GM23338 (cell line): ENCODE measurements around the gene ZBTB26. TPM values are rescaled to one million over a fixed set of nuclear protein-coding genes. Genes with fewer than 3 reads are reported as not detected.

Source experiments
- ATAC-seq: fragments of 200-7000 bp; cut with Tn5 transposase; 3 replicates; pipeline ENCODE4 v1.9.1; 2020
- DNase-seq: peaks from one replicate; pipeline ENCODE4 v3.0.0-alpha.2; 2015; ENCODE audit warnings: low spot score
- H2AFZ ChIP-seq: fragments of 200-600 bp; sonication (generic); 2 replicates; pipeline ENCODE4 v1.8.0; 2016; ENCODE audit warnings: antibody characterized with exemption, mild to moderate bottlenecking, moderate library complexity
- H3F3A ChIP-seq: fragments of 200-600 bp; sonication (generic); replicated peaks from 2 replicates; pipeline ENCODE4 v1.8.0; 2017; ENCODE audit warnings: antibody characterized with exemption, mixed run types, low read depth
- H3K27ac ChIP-seq: fragments of 200-600 bp; sonication (generic); 2 replicates; pipeline ENCODE4 v1.6.1; 2016; ENCODE audit warnings: low read depth
- H3K27me3 ChIP-seq: fragments of 200-600 bp; sonication (generic); 2 replicates; pipeline ENCODE4 v1.8.0; 2016; ENCODE audit warnings: mild to moderate bottlenecking, mixed run types, moderate library complexity; ENCODE audit not compliant: insufficient read depth
- H3K36me3 ChIP-seq: fragments of 200-600 bp; sonication (generic); 2 replicates; pipeline ENCODE4 v1.8.0; 2016; ENCODE audit warnings: mild to moderate bottlenecking; ENCODE audit not compliant: insufficient read depth
- H3K4me1 ChIP-seq: fragments of 200-600 bp; sonication (generic); 2 replicates; pipeline ENCODE4 v1.8.0; 2016; ENCODE audit warnings: mild to moderate bottlenecking, moderate library complexity; ENCODE audit not compliant: insufficient read depth
- H3K4me2 ChIP-seq: fragments of 200-600 bp; sonication (generic); 2 replicates; pipeline ENCODE4 v1.7.1; 2017; ENCODE audit warnings: mixed run types
- H3K4me3 ChIP-seq: fragments of 200-600 bp; sonication (generic); 2 replicates; pipeline ENCODE4 v1.6.1; 2016; ENCODE audit warnings: mixed run types
- H3K79me2 ChIP-seq: fragments of 200-600 bp; sonication (generic); replicated peaks from 2 replicates; pipeline ENCODE4 v1.8.0; 2017; ENCODE audit warnings: mild to moderate bottlenecking; ENCODE audit not compliant: insufficient read depth
- H3K9me2 ChIP-seq: fragments of 200-600 bp; sonication (generic); 2 replicates; pipeline ENCODE4 v1.8.0; 2017; ENCODE audit not compliant: insufficient read depth
- H4K20me1 ChIP-seq: fragments of 200-600 bp; sonication (generic); replicated peaks from 2 replicates; pipeline ENCODE4 v1.8.0; 2017; ENCODE audit warnings: mild to moderate bottlenecking; ENCODE audit not compliant: insufficient read depth
- H3K27ac Mint-ChIP-seq: 2 replicates; pipeline ENCODE4 v1.8.0; 2020; ENCODE audit warnings: inconsistent platforms, mild to moderate bottlenecking, moderate library complexity, mixed read lengths
- H3K27me3 Mint-ChIP-seq: 3 replicates; pipeline ENCODE4 v1.8.0; 2022; ENCODE audit warnings: low read depth, mild to moderate bottlenecking, moderate library complexity, mixed read lengths, inconsistent platforms; ENCODE audit not compliant: insufficient read depth, poor library complexity
- H3K36me3 Mint-ChIP-seq: 3 replicates; pipeline ENCODE4 v1.8.0; 2021; ENCODE audit warnings: low read depth, mild to moderate bottlenecking, inconsistent platforms, moderate library complexity, mixed read lengths
- H3K4me1 Mint-ChIP-seq: 3 replicates; pipeline ENCODE4 v1.8.0; 2020; ENCODE audit warnings: mild to moderate bottlenecking, inconsistent platforms, mixed read lengths
- H3K4me3 Mint-ChIP-seq: 3 replicates; pipeline ENCODE4 v1.8.0; 2021; ENCODE audit warnings: moderate library complexity, mild to moderate bottlenecking, inconsistent platforms, mixed read lengths
- H3K9me3 Mint-ChIP-seq: 3 replicates; pipeline ENCODE4 v1.8.0; 2020; ENCODE audit warnings: moderate library complexity, mild to moderate bottlenecking, inconsistent platforms, mixed read lengths
- CREB1 ChIP-seq: fragments of 250-450 bp; sonication (Bioruptor Pico); IDR thresholded peaks from 2 replicates; pipeline ENCODE4 v1.5.0; 2020; ENCODE audit warnings: low read depth, mild to moderate bottlenecking, moderate library complexity
- EZH2 ChIP-seq: fragments of 200-600 bp; sonication (generic); IDR thresholded peaks from one replicate; pipeline ENCODE4 v1.8.0; 2017; ENCODE audit warnings: antibody characterized with exemption, mild to moderate bottlenecking, low read depth; ENCODE audit not compliant: unreplicated experiment
- EZH2phosphoT487 ChIP-seq: fragments of 200-600 bp; sonication (generic); IDR thresholded peaks from one replicate; pipeline ENCODE4 v1.8.1; 2018; ENCODE audit warnings: antibody characterized with exemption; ENCODE audit not compliant: unreplicated experiment
- JUNB ChIP-seq: IDR thresholded peaks from one replicate; pipeline ENCODE4 v1.6.1; 2016; ENCODE audit warnings: antibody characterized with exemption; ENCODE audit not compliant: unreplicated experiment
- NANOG ChIP-seq: IDR thresholded peaks from 2 replicates; pipeline ENCODE4 v1.6.1; 2016; ENCODE audit warnings: antibody characterized with exemption, borderline replicate concordance
- POLR2AphosphoS5 ChIP-seq: IDR thresholded peaks from 2 replicates; pipeline ENCODE4 v1.6.1; 2016; ENCODE audit warnings: antibody characterized with exemption, low read depth
- STAT1 ChIP-seq: IDR thresholded peaks from one replicate; pipeline ENCODE4 v1.6.1; 2016; ENCODE audit warnings: antibody characterized with exemption; ENCODE audit not compliant: unreplicated experiment
- ZNF114 ChIP-seq: fragments of 250-450 bp; sonication (Bioruptor Pico); IDR thresholded peaks from 2 replicates; pipeline ENCODE4 v1.5.0; 2020; ENCODE audit warnings: mild to moderate bottlenecking, moderate library complexity
- ZNF331 ChIP-seq: fragments of 250-450 bp; sonication (Bioruptor Pico); IDR thresholded peaks from 2 replicates; pipeline ENCODE4 v1.5.0; 2020; ENCODE audit warnings: low read depth, mild to moderate bottlenecking, moderate library complexity
- polyA plus RNA-seq: library from polyadenylated mRNA; unstranded; fragments of >200 nt; fragmentation: Nextera tagmentation; extraction: Ambion mirVana; gene quantifications from 2 replicates; pipeline ENCODE4 v1.2.1, GENCODE V29; 2016
- total RNA-seq: library from RNA; depleted of rRNA; stranded (reverse); fragments of >200 nt; shearing (Covaris generic); gene quantifications from 2 replicates; pipeline ENCODE4 v1.2.3, GENCODE V29; 2014
- TF ChIP-seq, protein P1 (sequence below): IDR thresholded peaks from one replicate; pipeline ENCODE4 v1.6.1; 2018; ENCODE audit warnings: antibody characterized with exemption; ENCODE audit not compliant: unreplicated experiment
- TF ChIP-seq, protein P2 (sequence below), 2 experiments: fragments of 200-600 bp in 1 of 2; sonication (generic) in 1 of 2; conservative IDR thresholded peaks; 2 replicates each; pipeline versions ENCODE4 v1.5.1 to v1.6.1; 2016 to 2017; ENCODE audit warnings: antibody characterized with exemption in 2 of 2, low read depth in 2 of 2, mild to moderate bottlenecking in 2 of 2, moderate library complexity in 1 of 2
- TF ChIP-seq, protein P3 (sequence below): IDR thresholded peaks from 2 replicates; pipeline ENCODE4 v1.6.1; 2016; ENCODE audit warnings: antibody characterized with exemption

ZBTB26 gene
- total and polyA plus RNA-seq, 2 experiments from 2014 or later = 3.0 to 9.0 TPM

DNA sequence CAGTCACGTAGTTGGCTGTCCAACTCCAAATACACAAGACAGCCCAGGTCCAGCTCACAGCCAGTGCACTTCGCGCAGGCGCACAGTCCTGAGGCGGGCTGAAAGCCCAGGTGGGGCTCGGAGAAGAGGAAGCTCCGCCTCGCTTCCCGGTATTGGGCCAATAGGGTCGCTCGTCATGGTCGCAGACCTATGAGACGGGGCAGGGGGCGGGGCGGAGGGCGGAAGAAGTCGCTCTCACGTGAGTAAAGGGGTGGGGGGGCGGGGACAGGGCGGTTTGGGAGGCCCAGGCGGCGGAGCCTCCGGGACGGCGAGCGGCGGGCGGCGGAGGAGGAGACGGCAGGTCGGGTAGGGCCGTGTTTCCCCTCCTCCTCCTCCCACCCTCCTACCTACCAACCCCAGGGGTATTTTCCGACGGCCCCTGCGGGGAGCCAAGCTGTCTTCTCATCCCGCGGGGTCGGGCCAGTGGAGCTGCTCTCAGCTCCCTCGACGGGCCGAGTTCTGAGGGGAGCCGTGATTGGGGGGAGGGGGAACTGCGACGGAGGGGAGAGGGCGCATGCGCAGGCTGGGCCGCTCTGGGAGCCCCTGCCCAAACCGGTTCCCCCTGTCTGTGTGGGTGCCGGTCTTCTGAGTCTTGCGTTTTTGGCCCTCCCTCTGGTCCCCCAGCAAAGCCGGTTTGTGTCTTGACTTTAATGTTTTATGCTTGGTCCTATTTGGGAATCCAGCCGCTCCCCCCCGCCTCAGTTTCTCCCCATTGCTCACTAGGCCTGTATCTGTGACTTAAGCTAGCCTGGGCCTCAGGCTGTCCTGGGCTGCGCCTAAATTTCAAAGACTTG, 9.7 kb upstream of the ZBTB26 start, which contains the start of gene RABGAP1 (continued):
- TF ChIP-seq ZNF114 (CRISPR knock-in tag) (no peak), EZH2 (no peak), POLR2AphosphoS5 (peak; percentile 84), JUNB (no peak)
- TF ChIP-seq, protein P1, sequence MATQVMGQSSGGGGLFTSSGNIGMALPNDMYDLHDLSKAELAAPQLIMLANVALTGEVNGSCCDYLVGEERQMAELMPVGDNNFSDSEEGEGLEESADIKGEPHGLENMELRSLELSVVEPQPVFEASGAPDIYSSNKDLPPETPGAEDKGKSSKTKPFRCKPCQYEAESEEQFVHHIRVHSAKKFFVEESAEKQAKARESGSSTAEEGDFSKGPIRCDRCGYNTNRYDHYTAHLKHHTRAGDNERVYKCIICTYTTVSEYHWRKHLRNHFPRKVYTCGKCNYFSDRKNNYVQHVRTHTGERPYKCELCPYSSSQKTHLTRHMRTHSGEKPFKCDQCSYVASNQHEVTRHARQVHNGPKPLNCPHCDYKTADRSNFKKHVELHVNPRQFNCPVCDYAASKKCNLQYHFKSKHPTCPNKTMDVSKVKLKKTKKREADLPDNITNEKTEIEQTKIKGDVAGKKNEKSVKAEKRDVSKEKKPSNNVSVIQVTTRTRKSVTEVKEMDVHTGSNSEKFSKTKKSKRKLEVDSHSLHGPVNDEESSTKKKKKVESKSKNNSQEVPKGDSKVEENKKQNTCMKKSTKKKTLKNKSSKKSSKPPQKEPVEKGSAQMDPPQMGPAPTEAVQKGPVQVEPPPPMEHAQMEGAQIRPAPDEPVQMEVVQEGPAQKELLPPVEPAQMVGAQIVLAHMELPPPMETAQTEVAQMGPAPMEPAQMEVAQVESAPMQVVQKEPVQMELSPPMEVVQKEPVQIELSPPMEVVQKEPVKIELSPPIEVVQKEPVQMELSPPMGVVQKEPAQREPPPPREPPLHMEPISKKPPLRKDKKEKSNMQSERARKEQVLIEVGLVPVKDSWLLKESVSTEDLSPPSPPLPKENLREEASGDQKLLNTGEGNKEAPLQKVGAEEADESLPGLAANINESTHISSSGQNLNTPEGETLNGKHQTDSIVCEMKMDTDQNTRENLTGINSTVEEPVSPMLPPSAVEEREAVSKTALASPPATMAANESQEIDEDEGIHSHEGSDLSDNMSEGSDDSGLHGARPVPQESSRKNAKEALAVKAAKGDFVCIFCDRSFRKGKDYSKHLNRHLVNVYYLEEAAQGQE = no peak
- TF ChIP-seq, protein P2, sequence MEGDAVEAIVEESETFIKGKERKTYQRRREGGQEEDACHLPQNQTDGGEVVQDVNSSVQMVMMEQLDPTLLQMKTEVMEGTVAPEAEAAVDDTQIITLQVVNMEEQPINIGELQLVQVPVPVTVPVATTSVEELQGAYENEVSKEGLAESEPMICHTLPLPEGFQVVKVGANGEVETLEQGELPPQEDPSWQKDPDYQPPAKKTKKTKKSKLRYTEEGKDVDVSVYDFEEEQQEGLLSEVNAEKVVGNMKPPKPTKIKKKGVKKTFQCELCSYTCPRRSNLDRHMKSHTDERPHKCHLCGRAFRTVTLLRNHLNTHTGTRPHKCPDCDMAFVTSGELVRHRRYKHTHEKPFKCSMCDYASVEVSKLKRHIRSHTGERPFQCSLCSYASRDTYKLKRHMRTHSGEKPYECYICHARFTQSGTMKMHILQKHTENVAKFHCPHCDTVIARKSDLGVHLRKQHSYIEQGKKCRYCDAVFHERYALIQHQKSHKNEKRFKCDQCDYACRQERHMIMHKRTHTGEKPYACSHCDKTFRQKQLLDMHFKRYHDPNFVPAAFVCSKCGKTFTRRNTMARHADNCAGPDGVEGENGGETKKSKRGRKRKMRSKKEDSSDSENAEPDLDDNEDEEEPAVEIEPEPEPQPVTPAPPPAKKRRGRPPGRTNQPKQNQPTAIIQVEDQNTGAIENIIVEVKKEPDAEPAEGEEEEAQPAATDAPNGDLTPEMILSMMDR (conservative IDR thresholded peaks at IDR 0.05; ENCODE audit: low read depth in 2 of 2) = no peak

DNA sequence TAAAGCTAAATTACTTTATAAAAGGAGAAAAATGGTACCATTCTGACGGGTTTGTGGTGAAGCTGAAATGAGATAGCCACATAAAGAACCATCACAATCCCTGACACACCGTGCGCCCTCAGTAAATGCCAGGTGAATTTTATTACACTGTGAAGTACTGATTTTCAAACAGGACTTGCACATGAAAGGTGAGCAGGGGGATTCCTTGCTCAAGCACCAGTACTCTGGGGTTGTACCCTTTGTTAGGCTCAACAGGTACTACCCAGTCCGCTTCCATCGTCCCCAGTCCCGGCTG, 9.1 kb upstream of the ZBTB26 start:
- Mint-ChIP-seq H3K27me3 (peaks cover 4% of the 10 kb centered on the region), H3K4me3 (peak overlapping the region; percentile 96), H3K9me3 (no peaks in the 10 kb centered on the region; the same call in 2 of the 3 replicates), H3K4me1 (peaks cover 21% of the 10 kb centered on the region), H3K36me3 (peaks cover 27% of the 10 kb centered on the region), H3K27ac (peak overlapping the region; percentile 98)
- H3K27ac ChIP-seq = peak overlapping the region; percentile 95
- peak overlapping the region; percentile 3; the same call in 1 of the 2 replicates for H2AFZ ChIP-seq
- H4K20me1 ChIP-seq = peaks cover 9% of the 10 kb centered on the region; the same call in 1 of the 2 replicates
- DNase-seq (no peak), ATAC-seq (no peak)
- H3K79me2 ChIP-seq = peaks cover 76% of the 10 kb centered on the region
- H3K27me3 ChIP-seq = no peaks in the 10 kb centered on the region
- peaks cover 3% of the 10 kb centered on the region for H3F3A ChIP-seq
- H3K4me2 ChIP-seq = peak overlapping the region; percentile 65
- no peaks in the 10 kb centered on the region for H3K9me2 ChIP-seq
- H3K36me3 ChIP-seq = peaks cover 4% of the 10 kb centered on the region; the same call in 1 of the 2 replicates
- peak overlapping the region; percentile 47 for H3K4me3 ChIP-seq
- peaks cover 6% of the 10 kb centered on the region; the same call in 1 of the 2 replicates for H3K4me1 ChIP-seq
- TF ChIP-seq ZNF114 (CRISPR knock-in tag) (no peak), JUNB (no peak), NANOG (no peak), STAT1 (no peak), EZH2phosphoT487 (no peak), POLR2AphosphoS5 (no peak), ZNF331 (no peak), CREB1 (no peak), EZH2 (no peak)
- TF ChIP-seq, protein P2 (conservative IDR thresholded peaks at IDR 0.05; ENCODE audit: low read depth in 2 of 2) = no peak
- TF ChIP-seq, protein P1 = no peak
- TF ChIP-seq, protein P3, sequence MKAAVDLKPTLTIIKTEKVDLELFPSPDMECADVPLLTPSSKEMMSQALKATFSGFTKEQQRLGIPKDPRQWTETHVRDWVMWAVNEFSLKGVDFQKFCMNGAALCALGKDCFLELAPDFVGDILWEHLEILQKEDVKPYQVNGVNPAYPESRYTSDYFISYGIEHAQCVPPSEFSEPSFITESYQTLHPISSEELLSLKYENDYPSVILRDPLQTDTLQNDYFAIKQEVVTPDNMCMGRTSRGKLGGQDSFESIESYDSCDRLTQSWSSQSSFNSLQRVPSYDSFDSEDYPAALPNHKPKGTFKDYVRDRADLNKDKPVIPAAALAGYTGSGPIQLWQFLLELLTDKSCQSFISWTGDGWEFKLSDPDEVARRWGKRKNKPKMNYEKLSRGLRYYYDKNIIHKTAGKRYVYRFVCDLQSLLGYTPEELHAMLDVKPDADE = no peak
